Activated CD4-positive, alpha-beta memory T cell treated with anti-CD3 and anti-CD28 coated beads for 36 hours (primary cell): Measurements from ENCODE around the gene TBC1D1. TPM values are rescaled to one million over a fixed set of nuclear protein-coding genes. Genes with fewer than 3 reads are reported as not detected.

Experiments
- CTCF ChIA-PET: fragments of 350-600 bp; sonication (Branson Sonifier 250); formaldehyde crosslinking; loops from one replicate; lab custom pipeline; 2021; ENCODE audit warnings: antibody characterized with exemption, inconsistent platforms; lab: Charles Lee
- POLR2A ChIA-PET: fragments of 350-600 bp; sonication (Branson Sonifier 250); formaldehyde crosslinking; loops from one replicate; lab custom pipeline; 2021; ENCODE audit warnings: antibody characterized with exemption; lab: Charles Lee
- DNase-seq: peaks from one replicate; pipeline ENCODE4 v3.0.0-alpha.2; 2020
- H3K27ac Mint-ChIP-seq: one replicate; pipeline ENCODE4 v1.8.0; 2021; ENCODE audit warnings: mixed read lengths
- H3K27me3 Mint-ChIP-seq: one replicate; pipeline ENCODE4 v1.8.0; 2021; ENCODE audit warnings: mixed read lengths
- H3K36me3 Mint-ChIP-seq: one replicate; pipeline ENCODE4 v1.8.0; 2021; ENCODE audit warnings: mixed read lengths
- H3K4me1 Mint-ChIP-seq: one replicate; pipeline ENCODE4 v1.8.0; 2021; ENCODE audit warnings: low read depth, mixed read lengths
- H3K4me3 Mint-ChIP-seq: one replicate; pipeline ENCODE4 v1.8.0; 2021; ENCODE audit warnings: mild to moderate bottlenecking, mixed read lengths
- H3K9me3 Mint-ChIP-seq: one replicate; pipeline ENCODE4 v1.8.0; 2021; ENCODE audit warnings: mixed read lengths
- intact Hi-C: fragments of 100-400 bp; cut with micrococcal nuclease; formaldehyde crosslinking; loops from one replicate; pipeline ENCODE4 v1.15.1; 2023
- total RNA-seq, 2 experiments: library from RNA; stranded (reverse); gene quantifications; one replicate each; pipeline ENCODE4 v1.2.3, GENCODE V29; 2021

Gene TBC1D1
- total RNA-seq, 2 experiments from 2014 or later: 67.6 to 70.4 TPM

DNA sequence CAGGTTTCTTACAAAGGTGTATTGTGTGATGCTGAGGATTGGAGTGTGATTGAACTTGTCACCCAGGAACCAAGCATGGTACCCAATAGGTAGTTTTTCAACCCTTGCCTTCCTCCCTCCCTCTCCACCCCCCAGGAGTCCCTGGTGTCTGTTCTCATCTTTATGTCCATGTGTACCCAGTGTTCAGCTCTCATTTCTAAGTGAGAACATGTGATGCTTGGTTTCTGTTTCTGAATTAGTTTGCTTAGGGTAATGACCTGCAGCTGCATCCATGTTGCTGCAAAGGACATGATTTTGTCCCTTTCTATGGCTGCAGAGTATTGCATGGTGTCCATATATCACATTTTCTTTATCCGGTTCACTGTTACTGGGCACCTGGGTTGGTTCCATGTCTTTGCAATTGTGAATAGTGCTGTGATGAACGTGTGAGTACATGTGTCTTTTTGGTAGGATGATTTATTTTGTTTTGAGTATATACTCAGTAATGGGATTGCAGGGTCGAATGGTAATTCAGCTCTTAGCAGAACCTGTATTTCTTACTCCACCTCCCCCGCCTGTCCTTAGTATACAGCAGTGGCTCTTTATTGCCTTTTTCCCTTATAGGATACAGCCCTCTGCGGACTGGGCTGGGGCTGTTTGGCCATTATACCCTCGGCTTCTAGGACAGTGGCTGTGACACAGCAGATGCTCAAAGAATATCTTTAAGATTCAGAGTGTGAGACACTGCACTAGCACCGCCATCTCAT, 214.8 kb downstream of the TBC1D1 start:
- Mint-ChIP-seq H3K4me3 (no peak overlapping the region), H3K9me3 (no peaks in the 10 kb centered on the region), H3K27me3 (no peaks in the 10 kb centered on the region), H3K27ac (no peak overlapping the region), H3K36me3 (peaks cover 24% of the 10 kb centered on the region), H3K4me1 (peaks cover 8% of the 10 kb centered on the region)
- intact Hi-C loops: no loop called here
- ChIA-PET POLR2A (no interaction called here), CTCF (interaction anchor here (0.8 kb wide), 1 partner anchor 314 kb away, joined by 3 read pairs; no protein-coding TSS in a partner anchor)
- DNase-seq: no peak

- Mint-ChIP-seq H3K27me3 (no peaks in the 10 kb centered on the region), H3K27ac (no peak overlapping the region), H3K4me1 (peaks cover 8% of the 10 kb centered on the region), H3K9me3 (no peaks in the 10 kb centered on the region), H3K36me3 (peaks cover 24% of the 10 kb centered on the region), H3K4me3 (no peak overlapping the region)
- ChIA-PET CTCF (interaction anchor here (0.8 kb wide), 1 partner anchor 314 kb away, joined by 3 read pairs; no protein-coding TSS in a partner anchor), POLR2A (no interaction called here)
- intact Hi-C loops: no loop called here
- DNase-seq: no peak
Observed at GRCh38 chr4:38106311-38106710, 215.4 kb downstream of the TBC1D1 start.

DNA sequence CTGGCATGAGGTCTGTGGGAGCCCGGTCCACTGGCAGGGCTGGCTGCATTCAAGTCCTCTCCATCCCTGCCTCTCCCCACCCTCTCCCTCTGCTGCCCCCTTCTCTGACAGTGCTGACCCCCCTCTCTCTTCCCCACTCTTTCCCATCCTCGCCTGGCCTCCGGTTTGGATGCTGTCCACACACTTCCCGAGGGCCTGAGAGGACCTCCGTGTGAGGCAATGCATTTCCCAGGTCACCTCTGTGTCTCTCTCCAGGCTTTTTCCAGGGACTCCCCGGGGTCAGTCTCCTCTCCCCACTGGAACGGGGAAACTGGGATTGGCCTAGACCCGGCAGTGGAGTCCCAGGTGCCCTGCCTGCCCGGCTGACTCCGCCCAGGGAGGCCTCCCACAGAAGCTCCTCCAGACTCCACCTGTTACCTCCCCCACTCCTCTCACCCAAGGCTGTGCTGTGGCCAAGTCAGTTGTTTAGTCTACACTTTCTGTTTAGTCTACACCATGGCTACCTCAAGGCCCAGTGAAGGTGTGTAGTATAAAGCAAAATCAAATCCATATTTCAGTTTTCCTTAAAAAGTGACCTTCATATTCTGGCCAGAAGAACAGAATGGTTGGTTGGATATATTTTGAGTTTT, 216.1 kb downstream of the TBC1D1 start:
- H3K36me3 Mint-ChIP-seq: peaks cover 20% of the 10 kb centered on the region
- peaks cover 10% of the 10 kb centered on the region for H3K4me1 Mint-ChIP-seq
- DNase-seq: no peak
- no peaks in the 10 kb centered on the region for H3K9me3 Mint-ChIP-seq
- H3K4me3 Mint-ChIP-seq: no peak overlapping the region
- H3K27ac Mint-ChIP-seq: no peak overlapping the region
- ChIA-PET POLR2A (no interaction called here), CTCF (no interaction called here)
- intact Hi-C loops: no loop called here
- no peaks in the 10 kb centered on the region for H3K27me3 Mint-ChIP-seq

- Mint-ChIP-seq H3K36me3 (peaks cover 20% of the 10 kb centered on the region), H3K27me3 (no peaks in the 10 kb centered on the region), H3K9me3 (no peaks in the 10 kb centered on the region), H3K4me3 (no peak overlapping the region), H3K27ac (no peak overlapping the region), H3K4me1 (peaks cover 11% of the 10 kb centered on the region)
- intact Hi-C loops: no loop called here
- ChIA-PET CTCF (no interaction called here), POLR2A (no interaction called here)
- DNase-seq: no peak
Observed at GRCh38 chr4:38107818-38108217, 216.9 kb downstream of the TBC1D1 start.

DNA sequence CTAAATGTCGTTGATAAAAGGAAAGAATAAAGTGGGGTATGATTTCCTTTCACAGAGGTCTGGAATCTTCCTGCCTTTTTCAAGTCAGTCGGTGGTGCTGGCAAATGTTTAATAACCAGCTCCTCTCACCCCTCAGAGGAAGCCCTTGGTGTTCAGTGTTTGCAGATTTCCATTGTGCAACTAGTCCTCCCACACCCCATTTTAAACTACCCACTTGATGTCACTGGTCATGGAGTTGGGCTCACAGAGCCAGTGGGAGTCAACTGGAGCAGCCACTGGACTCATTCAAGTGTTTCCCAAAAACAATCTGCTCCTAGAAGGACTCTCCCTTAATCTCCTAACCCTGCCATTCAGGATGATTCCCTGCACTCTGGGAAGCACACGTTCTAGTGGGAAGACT, 218.5 kb downstream of the TBC1D1 start:
- peaks cover 11% of the 10 kb centered on the region for H3K4me1 Mint-ChIP-seq
- CTCF ChIA-PET: no interaction called here
- POLR2A ChIA-PET: no interaction called here
- H3K27ac Mint-ChIP-seq: no peak overlapping the region
- no peak overlapping the region for H3K4me3 Mint-ChIP-seq
- H3K9me3 Mint-ChIP-seq: no peaks in the 10 kb centered on the region
- intact Hi-C loops: no loop called here
- H3K36me3 Mint-ChIP-seq: peaks cover 15% of the 10 kb centered on the region
- DNase-seq: no peak
- H3K27me3 Mint-ChIP-seq: no peaks in the 10 kb centered on the region

DNA sequence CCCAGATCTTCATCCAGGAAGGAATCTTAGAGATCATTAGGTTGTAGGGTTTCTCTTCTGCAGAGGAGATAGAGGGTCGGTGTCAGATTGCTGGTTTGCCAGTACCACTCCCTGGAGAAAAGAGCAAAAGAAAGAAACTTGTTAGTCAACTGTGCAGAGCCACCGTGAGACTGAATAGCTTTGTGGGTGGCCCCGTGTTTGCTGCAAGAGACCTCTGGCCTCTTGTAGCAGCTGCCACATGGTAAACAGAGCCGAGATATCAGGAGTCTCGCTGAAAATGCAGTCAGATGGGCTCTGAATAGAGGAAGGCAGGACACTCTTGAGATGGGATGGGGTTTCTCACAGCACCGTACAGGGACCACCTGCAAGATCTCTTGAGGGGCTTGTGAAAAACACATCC, 219.0 kb downstream of the TBC1D1 start:
- Mint-ChIP-seq H3K27me3 (no peaks in the 10 kb centered on the region), H3K4me1 (peaks cover 13% of the 10 kb centered on the region), H3K36me3 (peaks cover 15% of the 10 kb centered on the region), H3K9me3 (no peaks in the 10 kb centered on the region), H3K4me3 (no peak overlapping the region), H3K27ac (no peak overlapping the region)
- CTCF ChIA-PET: no interaction called here
- intact Hi-C loops: no loop called here
- no peak for DNase-seq
- POLR2A ChIA-PET: no interaction called here

DNA sequence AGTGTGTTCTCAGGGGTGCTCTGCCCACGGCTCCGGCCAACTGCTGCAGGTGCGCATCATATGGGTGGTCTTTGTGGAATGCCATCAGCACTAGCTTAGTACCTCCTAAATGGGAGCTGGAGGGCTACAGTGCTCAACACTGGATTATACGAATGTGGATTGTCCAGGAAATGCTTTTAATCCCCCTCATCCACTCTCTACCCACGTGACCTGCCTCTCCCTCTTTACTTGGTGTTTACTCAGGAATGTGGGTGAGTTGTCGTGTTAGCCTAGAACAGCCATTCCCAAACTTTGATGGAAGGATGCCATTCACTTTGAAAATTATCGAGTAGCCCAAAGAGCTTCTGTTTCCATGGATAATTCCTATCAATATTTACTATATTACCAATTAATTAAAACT, 220.1 kb downstream of the TBC1D1 start:
- H3K4me1 Mint-ChIP-seq: peaks cover 5% of the 10 kb centered on the region
- H3K36me3 Mint-ChIP-seq: peaks cover 10% of the 10 kb centered on the region
- H3K4me3 Mint-ChIP-seq: no peak overlapping the region
- intact Hi-C loops: loop anchor here (1.0 kb wide), 1 partner anchor 11 kb away; no protein-coding TSS in a partner anchor
- no peaks in the 10 kb centered on the region for H3K9me3 Mint-ChIP-seq
- ChIA-PET CTCF (interaction anchor here (1.0 kb wide), 1 partner anchor 208 kb away, joined by 3 read pairs; no protein-coding TSS in a partner anchor), POLR2A (no interaction called here)
- H3K27me3 Mint-ChIP-seq: no peaks in the 10 kb centered on the region
- H3K27ac Mint-ChIP-seq: no peak overlapping the region
- no peak for DNase-seq

DNA sequence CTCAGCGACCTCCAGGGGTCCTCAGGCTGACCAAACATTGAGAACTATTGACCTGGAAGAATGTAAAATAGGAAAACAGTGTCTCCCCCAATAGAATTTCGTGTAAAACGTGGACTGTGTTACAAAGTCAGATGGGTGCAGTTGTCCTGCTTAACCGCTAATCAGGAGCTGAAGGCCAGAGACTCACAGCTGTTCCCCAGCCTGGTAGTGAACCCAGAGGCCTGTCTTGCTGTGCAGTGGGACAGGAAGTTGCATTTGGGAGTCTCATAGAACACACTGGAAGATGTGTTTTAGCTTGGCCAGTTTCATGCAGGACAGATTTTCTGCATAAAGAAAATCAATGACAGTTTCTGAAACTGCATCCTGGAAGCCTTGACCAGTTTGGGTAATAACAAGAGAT, 220.8 kb downstream of the TBC1D1 start:
- intact Hi-C loops: loop anchor here (1.0 kb wide), 1 partner anchor 11 kb away; no protein-coding TSS in a partner anchor
- peaks cover 8% of the 10 kb centered on the region for H3K36me3 Mint-ChIP-seq
- no peak overlapping the region for H3K27ac Mint-ChIP-seq
- no peak for DNase-seq
- H3K4me1 Mint-ChIP-seq: peaks cover 5% of the 10 kb centered on the region
- no peaks in the 10 kb centered on the region for H3K27me3 Mint-ChIP-seq
- no peak overlapping the region for H3K4me3 Mint-ChIP-seq
- no peaks in the 10 kb centered on the region for H3K9me3 Mint-ChIP-seq
- CTCF ChIA-PET: interaction anchor here (1.0 kb wide), 1 partner anchor 208 kb away, joined by 3 read pairs; no protein-coding TSS in a partner anchor
- POLR2A ChIA-PET: no interaction called here

- no peaks in the 10 kb centered on the region for H3K9me3 Mint-ChIP-seq
- no peak overlapping the region for H3K4me3 Mint-ChIP-seq
- H3K4me1 Mint-ChIP-seq: peaks cover 5% of the 10 kb centered on the region
- ChIA-PET CTCF (no interaction called here), POLR2A (no interaction called here)
- no peak overlapping the region for H3K27ac Mint-ChIP-seq
- intact Hi-C loops: no loop called here
- peaks cover 10% of the 10 kb centered on the region for H3K36me3 Mint-ChIP-seq
- no peaks in the 10 kb centered on the region for H3K27me3 Mint-ChIP-seq
- no peak for DNase-seq
Observed at GRCh38 chr4:38113132-38113531, 222.2 kb downstream of the TBC1D1 start.

- peaks cover 14% of the 10 kb centered on the region for H3K36me3 Mint-ChIP-seq
- ChIA-PET POLR2A (no interaction called here), CTCF (interaction anchor here (0.6 to 1.4 kb wide), 2 partner anchors 19 to 310 kb away, joined by 3 to 4 read pairs; no protein-coding TSS in a partner anchor)
- H3K4me1 Mint-ChIP-seq: peaks cover 5% of the 10 kb centered on the region
- intact Hi-C loops: no loop called here
- H3K27ac Mint-ChIP-seq: no peak overlapping the region
- DNase-seq: no peak
- no peaks in the 10 kb centered on the region for H3K27me3 Mint-ChIP-seq
- no peak overlapping the region for H3K4me3 Mint-ChIP-seq
- no peaks in the 10 kb centered on the region for H3K9me3 Mint-ChIP-seq
Observed at GRCh38 chr4:38113551-38113950, 222.7 kb downstream of the TBC1D1 start.

DNA sequence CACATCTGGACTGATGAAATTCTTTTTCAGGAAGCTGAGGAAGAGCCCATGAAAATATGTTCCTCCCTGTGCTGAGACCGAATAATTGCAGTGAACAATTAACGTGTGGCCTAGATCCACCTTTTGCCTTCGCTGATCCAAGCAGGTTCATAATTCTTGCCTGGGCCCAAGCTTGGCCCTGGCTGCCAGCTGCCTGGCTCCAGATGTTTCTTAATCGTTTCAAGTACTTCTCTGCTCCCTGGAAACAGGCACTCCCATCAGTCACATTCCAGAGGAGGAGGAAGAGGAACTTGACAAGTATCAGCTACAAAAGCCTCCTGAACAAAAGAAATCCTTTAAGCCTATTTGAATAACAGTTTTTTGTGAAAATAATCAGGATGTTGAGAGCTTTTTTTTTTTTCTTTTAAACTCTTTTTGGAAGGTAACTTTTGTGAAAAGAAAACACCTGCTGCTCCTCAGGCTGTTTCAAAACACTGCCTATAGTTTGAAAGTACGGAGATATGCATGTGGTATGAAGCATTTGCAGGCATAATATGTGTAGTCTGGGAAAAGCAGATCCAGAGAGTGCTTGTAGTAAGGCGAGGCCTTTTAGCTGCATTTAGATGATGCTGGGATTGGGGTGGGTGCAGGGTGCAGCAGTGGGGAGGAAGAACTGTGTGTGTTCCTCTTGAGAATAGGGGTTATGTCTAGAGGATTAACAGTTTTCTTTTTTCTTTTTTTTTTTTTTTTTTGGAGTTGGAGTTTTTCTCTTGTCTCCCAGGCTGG, 223.7 kb downstream of the TBC1D1 start:
- POLR2A ChIA-PET: no interaction called here
- Mint-ChIP-seq H3K4me3 (no peak overlapping the region), H3K4me1 (peaks cover 5% of the 10 kb centered on the region), H3K27ac (no peak overlapping the region), H3K9me3 (no peaks in the 10 kb centered on the region), H3K27me3 (no peaks in the 10 kb centered on the region), H3K36me3 (peaks cover 12% of the 10 kb centered on the region)
- CTCF ChIA-PET: interaction anchor here (0.7 to 1.4 kb wide), 2 partner anchors 20 to 512 kb away, joined by 3 read pairs; no protein-coding TSS in a partner anchor
- DNase-seq: no peak
- intact Hi-C loops: no loop called here

DNA sequence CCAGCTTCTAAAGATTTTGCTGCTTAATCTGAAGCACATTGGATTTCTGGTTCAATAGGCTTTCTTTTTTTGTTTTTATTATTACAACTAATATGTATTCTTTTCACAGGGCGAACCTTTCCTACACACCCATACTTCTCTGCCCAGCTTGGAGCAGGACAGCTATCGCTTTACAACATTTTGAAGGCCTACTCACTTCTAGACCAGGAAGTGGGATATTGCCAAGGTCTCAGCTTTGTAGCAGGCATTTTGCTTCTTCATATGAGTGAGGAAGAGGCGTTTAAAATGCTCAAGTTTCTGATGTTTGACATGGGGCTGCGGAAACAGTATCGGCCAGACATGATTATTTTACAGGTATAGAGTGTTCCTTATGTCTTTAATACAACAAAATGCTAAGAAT, 224.7 kb downstream of the TBC1D1 start:
- POLR2A ChIA-PET: no interaction called here
- intact Hi-C loops: no loop called here

More for the DNA sequence above, 224.7 kb downstream of the TBC1D1 start:
- CTCF ChIA-PET: interaction anchor here (0.7 kb wide), 1 partner anchor 513 kb away, joined by 3 read pairs; no protein-coding TSS in a partner anchor
- H3K36me3 Mint-ChIP-seq: peaks cover 14% of the 10 kb centered on the region
- DNase-seq: no peak
- peaks cover 5% of the 10 kb centered on the region for H3K4me1 Mint-ChIP-seq
- H3K27me3 Mint-ChIP-seq: no peaks in the 10 kb centered on the region
- no peaks in the 10 kb centered on the region for H3K9me3 Mint-ChIP-seq
- no peak overlapping the region for H3K27ac Mint-ChIP-seq
- H3K4me3 Mint-ChIP-seq: no peak overlapping the region
